Caco-2 (cell line): ENCODE results near the gene GLP2R. TPM values are rescaled to one million over a fixed set of nuclear protein-coding genes. Genes with fewer than 3 reads are reported as not detected.

Experiments
- BruUV-seq: library from RNA; stranded (reverse); fragments of 400-500 nt; replicated peaks from 2 replicates; lab custom pipeline; 2021; lab: Mats Ljungman, UMichigan
- CTCF ChIA-PET: fragments of 300-600 bp; sonication (Branson Sonifier 250); formaldehyde crosslinking; loops from one replicate; lab custom pipeline; 2022; ENCODE audit warnings: antibody characterized with exemption; lab: Charles Lee
- POLR2A ChIA-PET: fragments of 300-600 bp; sonication (Branson Sonifier 250); formaldehyde crosslinking; loops from one replicate; lab custom pipeline; 2022; ENCODE audit warnings: antibody characterized with exemption; lab: Charles Lee
- DNase-seq, 2 experiments: peaks; one replicate each; pipeline versions ENCODE4 v3.0.0 to v3.0.0-alpha.2; 2020 to 2022
- H3K27me3 ChIP-seq: replicated peaks from 2 replicates; pipeline ENCODE4 v1.6.0; 2011; ENCODE audit warnings: low read length; ENCODE audit not compliant: control insufficient read depth, insufficient read depth
- H3K36me3 ChIP-seq: 2 replicates; pipeline ENCODE4 v1.5.1; 2011; ENCODE audit warnings: low read length; ENCODE audit not compliant: control insufficient read depth, insufficient read depth
- H3K4me1 ChIP-seq: fragments of 250-450 bp; sonication (Bioruptor Pico); 2 replicates; pipeline ENCODE4 v1.5.1; 2020; ENCODE audit warnings: mild to moderate bottlenecking
- H3K4me3 ChIP-seq: 2 replicates; pipeline ENCODE4 v1.5.1; 2011; ENCODE audit warnings: low read depth, mild to moderate bottlenecking, control low read depth, low read length
- H3K9me3 ChIP-seq: fragments of 250-450 bp; sonication (Bioruptor Pico); 2 replicates; pipeline ENCODE4 v1.5.1; 2020; ENCODE audit warnings: mild to moderate bottlenecking, moderate library complexity
- H3K27ac Mint-ChIP-seq: one replicate; pipeline ENCODE4 v1.8.0; 2022; ENCODE audit warnings: mixed read lengths; ENCODE audit not compliant: unreplicated experiment
- H3K27me3 Mint-ChIP-seq: one replicate; pipeline ENCODE4 v1.8.0; 2022; ENCODE audit warnings: mixed read lengths; ENCODE audit not compliant: insufficient read depth, unreplicated experiment
- H3K36me3 Mint-ChIP-seq: one replicate; pipeline ENCODE4 v1.8.0; 2022; ENCODE audit warnings: mild to moderate bottlenecking, mixed read lengths; ENCODE audit not compliant: insufficient read depth, unreplicated experiment
- H3K4me1 Mint-ChIP-seq: one replicate; pipeline ENCODE4 v1.8.0; 2022; ENCODE audit warnings: low read depth, mixed read lengths; ENCODE audit not compliant: unreplicated experiment
- H3K4me3 Mint-ChIP-seq: one replicate; pipeline ENCODE4 v1.8.0; 2022; ENCODE audit warnings: mild to moderate bottlenecking, moderate library complexity, mixed read lengths; ENCODE audit not compliant: unreplicated experiment
- H3K9me3 Mint-ChIP-seq: one replicate; pipeline ENCODE4 v1.8.0; 2022; ENCODE audit warnings: mixed read lengths; ENCODE audit not compliant: unreplicated experiment
- CTCF ChIP-seq, 2 experiments: fragments of 200-600 bp in 1 of 2; IDR thresholded peaks; 1 replicate in 1 of 2; 2 replicates in 1 of 2; pipeline versions ENCODE4 v1.5.1 to v1.8.0; 2011 to 2022; ENCODE audit warnings: antibody characterized with exemption in 1 of 2, control low read depth in 1 of 2, inconsistent platforms in 1 of 2, low read depth in 1 of 2, low read length in 1 of 2, mild to moderate bottlenecking in 1 of 2, moderate library complexity in 1 of 2; ENCODE audit not compliant: insufficient read depth in 1 of 2, severe bottlenecking in 1 of 2, unreplicated experiment in 1 of 2
- intact Hi-C: fragments of 100-400 bp; cut with micrococcal nuclease; formaldehyde crosslinking; loops from one replicate; pipeline ENCODE4 v1.10.0; 2022; ENCODE audit not compliant: unreplicated experiment
- total RNA-seq: library from RNA; stranded (reverse); gene quantifications from 2 replicates; pipeline ENCODE4 v1.2.3, GENCODE V29; 2022

GLP2R gene
- total RNA-seq, 1 experiment from 2014 or later = not detected

GRCh38 chr17:9818760-9819159 is 7.0 kb upstream of the GLP2R start:
- ChIA-PET CTCF (no interaction called here), POLR2A (no interaction called here)
- H3K4me3 Mint-ChIP-seq = no peak overlapping the region
- no peaks in the 10 kb centered on the region for H3K27me3 ChIP-seq
- H3K27ac Mint-ChIP-seq = no peak overlapping the region
- peaks cover 8% of the 10 kb centered on the region for H3K27me3 Mint-ChIP-seq
- intact Hi-C loops = no loop called here
- H3K9me3 Mint-ChIP-seq = no peaks in the 10 kb centered on the region
- BruUV-seq = no TSS peak
- H3K4me3 ChIP-seq = no peak overlapping the region
- peaks cover 6% of the 10 kb centered on the region for H3K4me1 Mint-ChIP-seq
- H3K36me3 ChIP-seq = no peaks in the 10 kb centered on the region
- H3K4me1 ChIP-seq = no peaks in the 10 kb centered on the region
- no peaks in the 10 kb centered on the region for H3K9me3 ChIP-seq
- H3K36me3 Mint-ChIP-seq = no peaks in the 10 kb centered on the region
- no peak for DNase-seq
- no peak for TF ChIP-seq CTCF (IDR thresholded peaks at IDR 0.05; ENCODE audit: insufficient read depth in 1 of 2, low read depth in 1 of 2, low read length in 1 of 2, severe bottlenecking in 1 of 2, unreplicated experiment in 1 of 2)

DNA sequence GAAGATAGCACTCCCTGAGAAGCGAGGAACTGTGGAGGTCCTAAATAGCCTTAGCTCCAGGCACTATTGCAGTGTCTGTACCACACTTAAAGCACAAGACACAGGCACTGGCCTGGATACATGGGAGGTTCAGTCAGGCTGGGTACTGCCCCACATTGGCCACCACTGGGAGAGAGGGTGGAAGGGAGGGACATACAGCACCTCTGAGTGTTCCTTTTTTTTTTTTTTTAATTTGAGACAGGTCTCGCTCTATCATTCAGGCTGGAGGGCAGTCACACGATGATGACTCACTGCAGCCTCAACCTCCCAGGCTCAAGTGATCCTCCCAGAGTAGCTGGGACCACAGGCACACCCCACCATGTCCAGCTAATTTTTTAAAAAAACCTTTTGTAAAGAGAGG is 5.3 kb upstream of the GLP2R start:
- BruUV-seq = no TSS peak
- TF ChIP-seq CTCF (IDR thresholded peaks at IDR 0.05; ENCODE audit: insufficient read depth in 1 of 2, low read depth in 1 of 2, low read length in 1 of 2, severe bottlenecking in 1 of 2, unreplicated experiment in 1 of 2) = no peak
- Histone ChIP-seq H3K4me1 (no peaks in the 10 kb centered on the region), H3K9me3 (no peaks in the 10 kb centered on the region), H3K27me3 (no peaks in the 10 kb centered on the region), H3K4me3 (no peak overlapping the region), H3K36me3 (no peaks in the 10 kb centered on the region)
- Mint-ChIP-seq H3K36me3 (no peaks in the 10 kb centered on the region), H3K4me1 (peaks cover 6% of the 10 kb centered on the region), H3K4me3 (no peak overlapping the region), H3K9me3 (no peaks in the 10 kb centered on the region), H3K27ac (no peak overlapping the region), H3K27me3 (peaks cover 8% of the 10 kb centered on the region)
- CTCF ChIA-PET = no interaction called here
- POLR2A ChIA-PET = no interaction called here
- no peak for DNase-seq
- intact Hi-C loops = no loop called here

DNA sequence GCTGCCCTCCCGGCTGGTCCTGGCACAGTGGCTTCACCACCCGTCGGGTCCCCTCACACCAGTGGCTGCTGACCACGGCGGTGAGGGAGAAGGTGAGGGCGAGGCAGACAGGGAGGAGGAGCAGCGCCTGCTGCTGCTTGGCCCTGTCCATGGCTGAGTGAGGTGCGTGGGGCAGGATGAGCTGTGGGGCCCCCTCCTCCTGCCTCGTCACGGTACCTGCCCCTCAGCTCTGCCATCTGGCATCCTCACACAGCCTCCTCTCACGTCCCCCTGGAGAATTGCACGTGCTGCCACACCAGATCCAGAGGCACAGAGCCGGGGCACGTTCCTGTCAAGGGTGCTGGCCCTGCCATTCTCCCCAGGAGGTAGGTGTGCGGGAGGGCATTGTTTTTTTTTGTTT is 3.8 kb upstream of the GLP2R start, which contains the start of gene GSG1L2:
Gene GSG1L2 (minus strand): TSS at position 159 of the 400 bp plus-strand sequence. CDS start 8 bp downstream, at position 151.
- Mint-ChIP-seq H3K27me3 (peaks cover 8% of the 10 kb centered on the region), H3K4me3 (no peak within 1 kb of the TSS), H3K36me3 (no peaks in the 10 kb centered on the region), H3K4me1 (no peaks in the 10 kb centered on the region), H3K27ac (no peak within 1 kb of the TSS), H3K9me3 (no peaks in the 10 kb centered on the region)
- no peak for DNase-seq
- Histone ChIP-seq H3K27me3 (no peaks in the 10 kb centered on the region), H3K4me3 (no peak within 1 kb of the TSS), H3K4me1 (no peaks in the 10 kb centered on the region), H3K36me3 (no peaks in the 10 kb centered on the region), H3K9me3 (no peaks in the 10 kb centered on the region)
- BruUV-seq = no TSS peak
- intact Hi-C loops = no loop called here
- CTCF ChIA-PET = no interaction called here
- no peak for TF ChIP-seq CTCF (IDR thresholded peaks at IDR 0.05; ENCODE audit: insufficient read depth in 1 of 2, low read depth in 1 of 2, low read length in 1 of 2, severe bottlenecking in 1 of 2, unreplicated experiment in 1 of 2)
- POLR2A ChIA-PET = no interaction called here
